Left lung (tissue), 10 donors: ENCODE data around the gene S100A8. TPM values are rescaled to one million over a fixed set of nuclear protein-coding genes. Genes with fewer than 3 reads are reported as not detected.

Source experiments
- ATAC-seq: fragments of 200-7000 bp; cut with Tn5 transposase; one replicate; pipeline ENCODE4 v1.9.1; 2020; ENCODE audit warnings: moderate library complexity
- DNase-seq, 4 donors: peaks; one replicate each; pipeline ENCODE4 v3.0.0-alpha.2; 2013 to 2020
- H3K27ac ChIP-seq, 2 donors: fragments of 200-600 bp; sonication (generic) in 1 of 2; one replicate each; pipeline versions ENCODE4 v1.5.0 to v1.8.0; 2020 to 2021
- H3K27me3 ChIP-seq, 2 donors: fragments of 200-600 bp; sonication (generic) in 1 of 2; one replicate each; pipeline versions ENCODE4 v1.5.0 to v1.8.0; 2020 to 2021
- H3K36me3 ChIP-seq, 2 donors: fragments of 200-600 bp; sonication (generic) in 1 of 2; one replicate each; pipeline versions ENCODE4 v1.5.0 to v1.8.0; 2020 to 2021
- H3K4me1 ChIP-seq, 2 donors: fragments of 200-600 bp; one replicate each; pipeline ENCODE4 v1.8.0; 2021
- H3K4me3 ChIP-seq, 2 donors: fragments of 200-600 bp; sonication (generic) in 1 of 2; one replicate each; pipeline versions ENCODE4 v1.5.0 to v1.8.0; 2020 to 2021; ENCODE audit warnings: mild to moderate bottlenecking in 1 of 2
- H3K9me3 ChIP-seq, 2 donors: fragments of 200-600 bp; sonication (generic) in 1 of 2; one replicate each; pipeline versions ENCODE4 v1.5.0 to v1.8.0; 2020 to 2021
- intact Hi-C, 2 donors: fragments of 100-400 bp; cut with DNase I; formaldehyde crosslinking; loops; one replicate each; pipeline versions ENCODE4 v1.11.2 to v1.14.2; 2022
- polyA plus RNA-seq, 6 donors: library from polyadenylated mRNA; unstranded; fragments of 120-200 nt; gene quantifications; one replicate each; pipeline ENCODE4 v1.2.1, GENCODE V29; 2013; ENCODE audit not compliant: insufficient read length in 6 of 6
- total RNA-seq, 2 donors: library from RNA; stranded (reverse); fragmentation: NEBNext Ultra II Directional; extraction: Animal tissue kit (Norgen Biotek cat#: 25700); gene quantifications; one replicate each; pipeline ENCODE4 v1.2.1, GENCODE V29; 2021
- TF ChIP-seq, protein P1 (sequence below), 2 donors: fragments of 200-600 bp; sonication (generic) in 1 of 2; IDR thresholded peaks; one replicate each; pipeline versions ENCODE4 v1.5.0 to v1.8.0; 2021; ENCODE audit warnings: antibody characterized with exemption in 2 of 2
- donor health status: DM: no; HTN: yes; CAD: no.
- donor health status: DM: no; HTN: no; CAD: no.

The S100A8 gene
- total and polyA plus RNA-seq, 8 donors, result 10.2 to 1,365 (median 26.2) TPM

DNA sequence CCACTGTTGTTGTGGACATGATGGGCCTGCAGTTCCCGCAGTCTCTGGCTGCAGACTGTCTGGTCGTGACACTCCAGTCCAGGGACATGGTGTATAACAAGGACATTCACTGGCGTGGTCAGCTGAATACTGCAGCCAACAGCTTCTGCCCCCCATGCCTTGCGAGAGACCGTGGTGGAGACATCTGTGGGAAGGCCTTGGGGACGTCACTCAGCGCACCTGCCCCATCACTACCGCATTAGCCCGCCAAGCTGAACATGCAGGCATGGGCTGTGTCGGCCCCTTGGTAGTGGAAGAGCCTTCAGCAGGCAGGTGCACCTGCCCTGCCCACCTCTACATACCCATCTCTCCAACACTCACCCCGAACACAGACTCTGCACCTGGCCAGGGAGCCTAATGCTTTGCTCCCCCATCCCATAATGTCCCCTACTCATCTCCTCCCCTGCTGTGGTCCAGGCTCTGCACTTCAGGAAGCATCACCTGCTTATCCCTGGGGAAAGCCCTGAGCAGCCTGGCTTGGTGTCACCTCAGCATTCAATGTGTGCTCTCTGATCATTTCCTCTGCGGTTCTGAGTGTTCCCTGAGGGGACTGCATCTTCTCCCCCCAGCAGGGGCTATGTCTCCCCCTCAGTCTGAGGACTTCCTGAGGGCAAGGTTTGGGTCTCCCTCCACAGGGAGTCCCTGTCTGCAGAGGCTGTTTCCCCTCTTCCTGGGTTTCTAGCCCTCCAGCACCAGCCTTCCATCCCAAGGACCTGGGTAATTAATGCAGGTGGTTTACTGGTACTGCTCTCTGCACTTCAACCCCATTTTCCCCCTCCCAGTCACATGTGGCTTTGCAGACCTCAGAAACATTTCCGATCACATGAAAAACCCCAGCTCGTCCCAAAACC is 45.4 kb downstream of the S100A8 start:
- Histone ChIP-seq H3K9me3 (no peaks in the 10 kb centered on the region), H3K27me3 (peaks cover 0 to 29% of the 10 kb centered on the region in 2 donors), H3K27ac (no peak overlapping the region), H3K4me1 (peaks cover 0 to 26% of the 10 kb centered on the region in 2 donors), H3K36me3 (no peaks in the 10 kb centered on the region), H3K4me3 (no peak overlapping the region)
- ATAC-seq (no peak), DNase-seq (no peak)
- intact Hi-C loops, result no loop called here
- TF ChIP-seq, protein P1, sequence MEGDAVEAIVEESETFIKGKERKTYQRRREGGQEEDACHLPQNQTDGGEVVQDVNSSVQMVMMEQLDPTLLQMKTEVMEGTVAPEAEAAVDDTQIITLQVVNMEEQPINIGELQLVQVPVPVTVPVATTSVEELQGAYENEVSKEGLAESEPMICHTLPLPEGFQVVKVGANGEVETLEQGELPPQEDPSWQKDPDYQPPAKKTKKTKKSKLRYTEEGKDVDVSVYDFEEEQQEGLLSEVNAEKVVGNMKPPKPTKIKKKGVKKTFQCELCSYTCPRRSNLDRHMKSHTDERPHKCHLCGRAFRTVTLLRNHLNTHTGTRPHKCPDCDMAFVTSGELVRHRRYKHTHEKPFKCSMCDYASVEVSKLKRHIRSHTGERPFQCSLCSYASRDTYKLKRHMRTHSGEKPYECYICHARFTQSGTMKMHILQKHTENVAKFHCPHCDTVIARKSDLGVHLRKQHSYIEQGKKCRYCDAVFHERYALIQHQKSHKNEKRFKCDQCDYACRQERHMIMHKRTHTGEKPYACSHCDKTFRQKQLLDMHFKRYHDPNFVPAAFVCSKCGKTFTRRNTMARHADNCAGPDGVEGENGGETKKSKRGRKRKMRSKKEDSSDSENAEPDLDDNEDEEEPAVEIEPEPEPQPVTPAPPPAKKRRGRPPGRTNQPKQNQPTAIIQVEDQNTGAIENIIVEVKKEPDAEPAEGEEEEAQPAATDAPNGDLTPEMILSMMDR (IDR thresholded peaks at IDR 0.05), result no peak

DNA sequence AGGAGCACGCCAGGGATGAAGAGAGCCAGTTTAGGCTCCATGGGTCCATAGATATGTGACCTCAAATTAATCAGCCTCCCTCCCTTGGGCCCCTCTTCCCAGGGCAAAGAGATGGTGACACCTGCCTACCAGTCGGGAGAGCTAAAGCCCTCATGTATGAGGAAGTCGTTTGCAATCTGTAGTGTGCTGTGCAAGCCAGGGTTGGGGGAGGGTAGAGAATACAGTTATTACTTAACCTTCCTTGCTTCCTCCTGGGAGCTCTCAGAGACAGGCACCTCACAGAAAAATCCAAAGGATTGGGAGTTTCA is 46.2 kb downstream of the S100A8 start:
- H3K4me3 ChIP-seq, result no peak overlapping the region
- peak overlapping the region in 1 of 2 donors; percentile 35 for H3K27ac ChIP-seq
- H3K36me3 ChIP-seq, result no peaks in the 10 kb centered on the region
- peak; percentile 78 for ATAC-seq
- H3K4me1 ChIP-seq, result peaks cover 0 to 26% of the 10 kb centered on the region in 2 donors
- H3K27me3 ChIP-seq, result peaks cover 0 to 23% of the 10 kb centered on the region in 2 donors
- intact Hi-C loops, result no loop called here
- DNase-seq, result no peak
- TF ChIP-seq, protein P1 (IDR thresholded peaks at IDR 0.05), result no peak
- no peaks in the 10 kb centered on the region for H3K9me3 ChIP-seq

DNA sequence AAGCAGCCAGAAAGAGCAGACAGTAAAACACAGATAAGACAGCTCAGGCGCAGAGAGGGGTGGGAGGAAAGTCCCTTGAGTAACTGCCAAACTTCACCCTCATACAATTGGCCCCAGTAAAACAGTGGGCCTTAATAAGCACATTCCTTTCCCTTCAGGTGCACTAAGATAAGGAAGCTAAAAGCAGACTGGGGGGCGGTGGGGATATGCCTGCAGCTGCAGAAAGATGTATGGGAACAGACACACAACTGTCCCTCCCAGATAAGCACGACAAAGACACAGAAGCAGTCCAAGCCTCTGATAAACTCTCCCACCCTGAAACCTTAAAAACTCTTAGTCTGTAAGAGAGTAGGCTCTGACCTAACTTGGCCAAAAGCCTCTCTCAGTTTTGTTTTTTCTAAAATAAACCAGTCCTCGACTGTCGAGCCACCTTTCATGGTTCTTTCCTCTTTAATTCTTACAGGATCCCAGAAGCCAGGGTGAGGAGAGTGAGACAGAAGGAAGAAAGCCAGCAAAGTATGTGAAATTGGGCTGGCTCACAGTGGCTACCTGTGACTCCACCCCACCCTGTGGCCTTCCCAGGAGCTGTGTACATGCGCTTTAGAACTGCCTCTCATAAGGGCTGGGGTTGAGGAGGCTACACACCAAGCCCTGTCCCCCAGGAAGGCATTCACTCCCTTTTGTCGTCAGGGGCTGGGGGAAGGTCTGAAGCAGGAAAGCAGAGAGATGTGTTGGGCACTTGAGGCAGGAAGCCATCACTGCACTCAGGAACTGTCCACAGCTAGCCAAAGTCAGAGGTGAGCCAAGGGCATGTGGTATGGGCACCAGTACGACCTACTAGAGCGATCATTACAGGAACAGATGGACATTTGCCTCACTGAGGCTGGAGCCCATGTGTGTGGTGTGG is 46.8 kb downstream of the S100A8 start:
- Histone ChIP-seq H3K4me3 (no peak overlapping the region), H3K4me1 (peaks cover 0 to 26% of the 10 kb centered on the region in 2 donors), H3K27me3 (peaks cover 0 to 17% of the 10 kb centered on the region in 2 donors), H3K27ac (peak overlapping the region in 1 of 2 donors; percentile 35), H3K9me3 (no peaks in the 10 kb centered on the region), H3K36me3 (no peaks in the 10 kb centered on the region)
- DNase-seq (no peak), ATAC-seq (peak; percentile 5)
- intact Hi-C loops, result no loop called here
- TF ChIP-seq, protein P1 (IDR thresholded peaks at IDR 0.05), result no peak

DNA sequence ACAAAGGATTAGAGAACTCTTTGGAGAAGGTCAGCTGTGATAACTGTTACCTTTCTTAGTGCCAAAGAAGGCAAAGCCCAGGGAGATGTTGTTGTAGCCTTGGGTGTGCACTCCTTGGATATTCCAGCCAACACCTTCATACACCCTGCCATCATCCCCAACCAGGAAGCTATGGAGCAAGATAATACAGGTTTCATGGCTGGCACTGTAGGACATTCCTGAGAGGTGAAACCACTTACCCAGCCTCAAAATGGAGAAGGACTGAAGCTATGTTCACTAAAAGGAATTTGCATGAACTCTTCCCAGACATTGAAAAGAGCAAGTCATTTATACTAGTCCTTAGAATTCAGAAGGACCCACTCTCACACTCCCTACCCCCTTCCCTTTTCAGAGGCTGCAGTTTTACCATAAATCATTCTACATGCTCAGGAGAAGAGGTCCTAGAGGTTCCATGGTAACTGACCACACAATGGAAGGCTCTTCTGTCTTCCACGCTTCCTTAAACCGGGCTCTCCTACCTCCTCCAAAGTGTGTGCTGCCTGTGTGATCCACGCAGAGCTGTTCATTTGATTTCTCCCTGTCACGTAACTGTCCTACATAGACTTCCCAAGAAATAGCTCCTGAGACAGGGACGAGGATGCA is 47.7 kb downstream of the S100A8 start:
- peaks cover 0 to 26% of the 10 kb centered on the region in 2 donors for H3K4me1 ChIP-seq
- no peak overlapping the region for H3K4me3 ChIP-seq
- H3K9me3 ChIP-seq, result no peaks in the 10 kb centered on the region
- H3K36me3 ChIP-seq, result no peaks in the 10 kb centered on the region
- intact Hi-C loops, result no loop called here
- TF ChIP-seq, protein P1 (IDR thresholded peaks at IDR 0.05), result no peak
- peaks cover 0 to 8% of the 10 kb centered on the region in 2 donors for H3K27me3 ChIP-seq
- no peak overlapping the region for H3K27ac ChIP-seq
- DNase-seq (no peak), ATAC-seq (no peak)
